B cell (primary cell): Measurements from ENCODE around the gene KLHL2.

Experiments used
- CTCF ChIP-seq: fragments of 200-600 bp; IDR thresholded peaks from one replicate; pipeline ENCODE4 v1.8.0; 2022; ENCODE audit warnings: antibody characterized with exemption, mild to moderate bottlenecking
- EZH2 ChIP-seq: IDR thresholded peaks from 2 replicates; pipeline ENCODE4 v1.6.1; 2012; ENCODE audit warnings: borderline replicate concordance, low read depth, mild to moderate bottlenecking, moderate library complexity, low read length; ENCODE audit not compliant: insufficient read depth, poor library complexity, severe bottlenecking

GRCh38 chr4:165361810-165362209 is 154.4 kb downstream of the KLHL2 start:
- no peak for TF ChIP-seq CTCF
- no peak for TF ChIP-seq EZH2
